ENCODE results near the gene ATXN7L1. TPM values are rescaled to one million over a fixed set of nuclear protein-coding genes. Genes with fewer than 3 reads are reported as not detected.

ATXN7L1 gene
- total and polyA plus RNA-seq, 2 of the 8 experiments (the other 6 are each of a cell fraction or from before 2014, with no cell fraction given): 14.3 to 34.0 TPM

DNA sequence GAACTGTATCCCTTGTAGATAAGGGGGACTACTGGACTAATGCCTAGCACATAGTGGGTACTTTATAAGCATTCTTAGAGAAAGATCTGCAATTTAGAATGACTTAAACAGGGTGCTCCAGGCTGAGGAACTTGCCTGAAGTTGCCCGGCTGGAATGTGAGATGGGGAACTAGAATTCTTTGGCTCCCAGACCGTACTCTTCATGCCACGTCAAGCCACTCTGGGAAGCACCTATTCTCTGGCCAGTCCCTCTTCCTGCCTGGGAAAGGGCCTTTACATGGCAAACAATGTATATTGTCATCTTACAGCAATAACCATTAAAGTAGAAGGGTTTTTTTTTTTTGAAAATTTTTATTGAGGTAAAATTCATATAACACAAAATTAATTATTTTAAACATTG lies 34.5 kb downstream of the ATXN7L1 start:
- Histone ChIP-seq H4K8ac (ENCODE audit: extremely low read depth, insufficient read depth, low read length) (no peak overlapping the region), H2AK5ac (ENCODE audit: low read depth, low read length) (no peak overlapping the region), H2BK120ac (replicated peaks; ENCODE audit: low read depth, low read length) (no peak overlapping the region), H3K23ac (ENCODE audit: insufficient read length) (no peak overlapping the region), H2BK12ac (ENCODE audit: low read depth, low read length) (no peak overlapping the region), H4K5ac (ENCODE audit: insufficient read length, low read depth, low read length) (no peak overlapping the region), H3K36me3 (ENCODE audit: control insufficient read depth in 2 of 4, insufficient read depth in 4 of 4, low read length in 3 of 4) (no peaks in the 10 kb centered on the region; a peak in 1 of 8 replicates), H3K27ac (ENCODE audit: low read depth, low read length) (no peak overlapping the region), H4K91ac (replicated peaks; ENCODE audit: insufficient read length, low read length) (no peak overlapping the region), H2BK15ac (ENCODE audit: low read length) (no peak overlapping the region), H3K18ac (ENCODE audit: extremely low read depth, low read length) (no peak overlapping the region), H3K9me3 (ENCODE audit: insufficient read depth in 2 of 2, low read depth in 1 of 2, low read length in 1 of 2) (no peaks in the 10 kb centered on the region), H2BK5ac (ENCODE audit: low read depth, low read length) (no peak overlapping the region), H2AFZ (ENCODE audit: low read length) (no peak overlapping the region), H3K79me1 (ENCODE audit: low read depth, low read length) (peaks cover 2% of the 10 kb centered on the region), H2BK20ac (ENCODE audit: low read length) (no peak overlapping the region), H3K4ac (replicated peaks; ENCODE audit: insufficient read length, low read depth, low read length) (no peak overlapping the region), H3K79me2 (ENCODE audit: control insufficient read depth in 1 of 2, insufficient read depth in 2 of 2, low read length in 2 of 2) (peaks cover 0 to 11% of the 10 kb centered on the region in 2 experiments; a peak in 3 of 4 replicates), H3K14ac (ENCODE audit: insufficient read length) (no peak overlapping the region), H3K56ac (replicated peaks; ENCODE audit: insufficient read length, low read depth, low read length) (no peak overlapping the region), H3K4me1 (replicated peaks in 1 of 4; ENCODE audit: control insufficient read depth in 3 of 4, insufficient read depth in 4 of 4, low read length in 3 of 4) (peaks cover 12 to 21% (median 21%) of the 10 kb centered on the region in 4 experiments), H3K23me2 (ENCODE audit: low read depth, low read length) (peaks cover 4% of the 10 kb centered on the region; the same call in 1 of the 2 replicates), H3K4me3 (ENCODE audit: extremely low read depth in 1 of 4, insufficient read depth in 2 of 4, low read depth in 3 of 4, low read length in 4 of 4) (no peak overlapping the region), H3K9ac (replicated peaks in 1 of 4; ENCODE audit: extremely low read depth in 1 of 4, low read depth in 3 of 4, low read length in 3 of 4) (no peak overlapping the region), H4K20me1 (replicated peaks in 1 of 2; ENCODE audit: control insufficient read depth in 1 of 2, insufficient read depth in 2 of 2, low read length in 2 of 2) (peaks cover 10 to 31% of the 10 kb centered on the region in 2 experiments), H3K4me2 (ENCODE audit: insufficient read depth in 1 of 2, low read depth in 2 of 2, low read length in 2 of 2) (no peak overlapping the region), H3K27me3 (replicated peaks in 1 of 4; ENCODE audit: control insufficient read depth in 3 of 4, extremely low read depth in 1 of 4, insufficient read depth in 3 of 4, low read length in 3 of 4) (peaks cover 0 to 22% (median 11%) of the 10 kb centered on the region in 4 experiments; a peak in 5 of 7 replicates)
- WGBS, 2 experiments (ENCODE audit: extremely low coverage in 1 of 2, insufficient coverage in 1 of 2, insufficient read length in 1 of 2, insufficient replicate concordance in 2 of 2, low coverage in 1 of 2, low lambda C conversion rate in 2 of 2, missing lambda C conversion rate in 1 of 2): 93% methylated on average over 3 of the region's 3 CpGs; no CpG with 5 or more reads in 1 of the 2 experiments
- CTCF ChIA-PET (ENCODE audit: partially characterized antibody): no interaction called here
- no peak for FAIRE-seq
- POLR2A ChIA-PET (ENCODE audit: partially characterized antibody): no interaction called here
- DNase-seq (ENCODE audit: low read depth in 1 of 2, low spot score in 2 of 2): no peak

Data from H1 (cell line).